Lower lobe of right lung (tissue), 2 donors: ENCODE measurements around the gene CNOT4. TPM values are rescaled to one million over a fixed set of nuclear protein-coding genes. Genes with fewer than 3 reads are reported as not detected.

Experiments used
- ATAC-seq, 2 donors: fragments of 200-7000 bp; cut with Tn5 transposase; one replicate each; pipeline ENCODE4 v1.9.1; 2020 to 2022; ENCODE audit warnings: mild to moderate bottlenecking in 2 of 2, moderate library complexity in 2 of 2
- DNase-seq: peaks from one replicate; pipeline ENCODE4 v3.0.0-alpha.2; 2020
- H3K27ac ChIP-seq: fragments of 200-600 bp; one replicate; pipeline ENCODE4 v1.8.0; 2022
- H3K27me3 ChIP-seq: fragments of 200-600 bp; one replicate; pipeline ENCODE4 v1.8.0; 2022; ENCODE audit warnings: low read depth
- H3K36me3 ChIP-seq: fragments of 200-600 bp; one replicate; pipeline ENCODE4 v1.8.0; 2022; ENCODE audit warnings: mild to moderate bottlenecking
- H3K4me1 ChIP-seq: fragments of 200-600 bp; one replicate; pipeline ENCODE4 v1.8.0; 2022
- H3K4me3 ChIP-seq: fragments of 200-600 bp; one replicate; pipeline ENCODE4 v1.8.0; 2022; ENCODE audit warnings: mild to moderate bottlenecking
- H3K9me3 ChIP-seq: fragments of 200-600 bp; one replicate; pipeline ENCODE4 v1.8.0; 2022
- CTCF ChIP-seq: fragments of 200-600 bp; IDR thresholded peaks from one replicate; pipeline ENCODE4 v1.8.0; 2022; ENCODE audit warnings: antibody characterized with exemption, mild to moderate bottlenecking
- intact Hi-C: fragments of 100-400 bp; cut with DNase I; formaldehyde crosslinking; loops from one replicate; pipeline ENCODE4 v1.11.0; 2022
- long read RNA-seq: library from polyadenylated mRNA; unstranded; transcript quantifications from one replicate; pipeline ENCODE4 v2.0.0, GENCODE V29; 2021
- total RNA-seq: library from RNA; stranded (reverse); fragmentation: NEBNext Ultra II Directional; extraction: Animal tissue kit (Norgen Biotek cat#: 25700); gene quantifications from one replicate; pipeline ENCODE4 v1.2.1, GENCODE V29; 2021
- donor health status: DM: no; HTN: yes; CAD: no; lungs with severe emphysema.

CNOT4 gene
- 28.0 TPM for total RNA-seq
- long read RNA-seq, partial matches to known transcripts: 13 of 22 reads
- long read RNA-seq, other reads (novel, unspliced or antisense): 5 of 22 reads

- Histone ChIP-seq H3K4me3 (peak within 1 kb of the TSS; percentile 66), H3K36me3 (no peaks in the 10 kb centered on the region), H3K27ac (peak within 1 kb of the TSS; percentile 90), H3K9me3 (no peaks in the 10 kb centered on the region), H3K4me1 (peaks cover 32% of the 10 kb centered on the region), H3K27me3 (no peaks in the 10 kb centered on the region)
- TF ChIP-seq CTCF: no peak
- intact Hi-C loops: no loop called here
- ATAC-seq (peak; percentile 98 to 100), DNase-seq (peak; percentile 97)
Measured at GRCh38 chr7:135509839-135510591, at the start of gene CNOT4. Gene CNOT4 (minus strand): TSS chr7:135510102. CDS start chr7:135438331, 71,771 bp downstream.

- peak overlapping the region; percentile 98 for H3K27ac ChIP-seq
- no peaks in the 10 kb centered on the region for H3K36me3 ChIP-seq
- no peak for ATAC-seq
- H3K4me1 ChIP-seq: peaks cover 12% of the 10 kb centered on the region
- H3K27me3 ChIP-seq: no peaks in the 10 kb centered on the region
- no peak for TF ChIP-seq CTCF
- DNase-seq: no peak
- H3K4me3 ChIP-seq: peak overlapping the region; percentile 88
- H3K9me3 ChIP-seq: no peaks in the 10 kb centered on the region
- intact Hi-C loops: no loop called here
Measured at GRCh38 chr7:135558881-135559280, 49.0 kb upstream of the CNOT4 start.

GRCh38 chr7:135558337-135558767 lies 48.5 kb upstream of the CNOT4 start:
- H3K27ac ChIP-seq: peak overlapping the region; percentile 98
- peak overlapping the region; percentile 88 for H3K4me3 ChIP-seq
- TF ChIP-seq CTCF: peak; percentile 50
- DNase-seq: peak; percentile 60
- H3K36me3 ChIP-seq: no peaks in the 10 kb centered on the region
- peak; percentile 83 to 86 for ATAC-seq
- peaks cover 12% of the 10 kb centered on the region for H3K4me1 ChIP-seq
- no peaks in the 10 kb centered on the region for H3K27me3 ChIP-seq
- intact Hi-C loops: no loop called here
- H3K9me3 ChIP-seq: no peaks in the 10 kb centered on the region

GRCh38 chr7:135557455-135558336 lies 47.8 kb upstream of the CNOT4 start, which contains the start of gene NUP205:
Gene NUP205 (plus strand): TSS chr7:135557917. CDS start chr7:135557945, 28 bp downstream.
- Histone ChIP-seq H3K9me3 (no peaks in the 10 kb centered on the region), H3K27ac (peak within 1 kb of the TSS; percentile 98), H3K4me1 (peaks cover 12% of the 10 kb centered on the region), H3K27me3 (no peaks in the 10 kb centered on the region), H3K36me3 (no peaks in the 10 kb centered on the region), H3K4me3 (peak within 1 kb of the TSS; percentile 88)
- ATAC-seq (peak; percentile 94 to 97), DNase-seq (peak; percentile 76)
- intact Hi-C loops: no loop called here
- TF ChIP-seq CTCF: no peak

GRCh38 chr7:135553346-135553745 lies 43.4 kb upstream of the CNOT4 start:
- intact Hi-C loops: no loop called here
- H3K4me3 ChIP-seq: no peak overlapping the region
- TF ChIP-seq CTCF: no peak
- H3K36me3 ChIP-seq: no peaks in the 10 kb centered on the region
- H3K4me1 ChIP-seq: no peaks in the 10 kb centered on the region
- no peaks in the 10 kb centered on the region for H3K27me3 ChIP-seq
- DNase-seq (no peak), ATAC-seq (no peak)
- no peak overlapping the region for H3K27ac ChIP-seq
- no peaks in the 10 kb centered on the region for H3K9me3 ChIP-seq
